SIG-M5 treated with dmso at 0.1 percent for 504 hours (cell line): ENCODE data around the gene H1-8.

Experiments
- DNase-seq: peaks from one replicate; lab custom pipeline; 2025; ENCODE audit not compliant: unreplicated experiment; lab: John Stamatoyannopoulos, UW

Gene H1-8

DNA sequence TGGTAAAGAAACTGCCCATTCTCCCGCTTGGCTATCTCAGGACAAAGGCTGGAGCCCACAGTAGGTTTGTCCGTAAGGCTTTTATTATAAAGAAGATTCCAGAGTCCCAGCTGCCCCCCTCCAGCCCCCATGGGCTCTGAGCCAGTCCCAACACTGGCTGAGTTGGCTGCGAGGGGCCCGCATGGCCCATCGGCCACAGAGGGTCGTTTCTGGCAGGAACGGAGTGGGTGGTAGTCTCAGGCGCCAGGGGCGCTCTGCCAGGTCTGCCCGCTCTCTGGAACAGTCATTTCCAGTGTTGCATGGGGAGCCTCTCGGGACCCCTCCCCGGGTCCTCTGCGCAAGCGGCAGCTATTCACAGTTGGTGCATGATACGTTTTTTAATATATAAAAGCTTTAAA is 12.2 kb downstream of the H1-8 start:
- no peak for DNase-seq

DNA sequence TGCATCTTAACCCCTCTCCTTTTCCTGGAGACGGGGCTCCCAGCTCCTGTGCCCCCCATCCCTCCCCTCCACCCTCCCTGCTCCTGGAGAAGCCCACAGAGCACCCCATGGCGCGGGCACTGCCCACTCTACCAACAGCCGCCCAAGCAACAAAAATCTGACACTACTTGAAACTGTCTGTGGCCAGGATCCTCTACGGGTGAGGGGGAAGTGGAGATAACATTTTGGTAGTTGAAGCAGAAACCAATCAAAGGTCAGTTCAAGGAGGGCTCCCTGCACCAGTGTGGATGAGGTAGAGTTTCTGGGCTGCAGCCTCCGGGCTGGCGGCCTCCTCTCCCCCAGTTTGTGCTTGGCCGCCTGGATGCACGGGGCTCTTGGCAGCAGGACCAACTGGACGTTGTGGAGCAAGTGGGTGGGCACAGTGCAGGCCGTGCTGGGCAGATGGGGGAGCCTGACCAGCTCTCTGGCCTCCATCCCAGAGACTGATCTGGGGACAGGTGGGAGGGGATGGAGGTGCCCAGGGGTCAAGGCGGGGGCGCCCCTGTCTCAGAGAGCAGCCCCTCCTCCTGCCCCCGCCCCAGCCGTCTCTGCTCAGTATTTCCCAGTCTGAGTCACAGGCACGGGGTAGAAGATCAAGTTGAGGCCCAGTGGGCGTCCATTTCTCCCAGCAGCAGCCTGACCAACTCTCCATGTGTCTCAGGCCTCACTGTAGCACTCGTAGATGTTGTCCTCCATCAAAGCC is 12.8 kb downstream of the H1-8 start:
- no peak for DNase-seq

DNA sequence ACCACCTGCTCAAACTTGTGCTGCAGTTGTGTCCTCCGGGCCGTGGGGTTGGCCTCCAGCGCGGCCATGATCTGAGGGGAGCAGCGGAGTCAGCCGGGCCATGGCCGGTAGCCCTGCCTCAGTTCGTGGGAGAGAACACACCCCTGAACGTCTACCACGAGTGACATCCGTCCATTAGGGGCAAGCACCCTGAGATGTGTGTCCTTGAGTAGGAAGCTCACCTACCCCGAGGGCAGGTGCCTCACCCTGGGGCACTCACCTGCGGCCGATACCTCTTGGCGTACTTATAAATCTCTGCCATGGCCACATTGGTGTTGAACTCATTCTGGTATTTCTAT is 13.4 kb downstream of the H1-8 start:
- no peak for DNase-seq

DNA sequence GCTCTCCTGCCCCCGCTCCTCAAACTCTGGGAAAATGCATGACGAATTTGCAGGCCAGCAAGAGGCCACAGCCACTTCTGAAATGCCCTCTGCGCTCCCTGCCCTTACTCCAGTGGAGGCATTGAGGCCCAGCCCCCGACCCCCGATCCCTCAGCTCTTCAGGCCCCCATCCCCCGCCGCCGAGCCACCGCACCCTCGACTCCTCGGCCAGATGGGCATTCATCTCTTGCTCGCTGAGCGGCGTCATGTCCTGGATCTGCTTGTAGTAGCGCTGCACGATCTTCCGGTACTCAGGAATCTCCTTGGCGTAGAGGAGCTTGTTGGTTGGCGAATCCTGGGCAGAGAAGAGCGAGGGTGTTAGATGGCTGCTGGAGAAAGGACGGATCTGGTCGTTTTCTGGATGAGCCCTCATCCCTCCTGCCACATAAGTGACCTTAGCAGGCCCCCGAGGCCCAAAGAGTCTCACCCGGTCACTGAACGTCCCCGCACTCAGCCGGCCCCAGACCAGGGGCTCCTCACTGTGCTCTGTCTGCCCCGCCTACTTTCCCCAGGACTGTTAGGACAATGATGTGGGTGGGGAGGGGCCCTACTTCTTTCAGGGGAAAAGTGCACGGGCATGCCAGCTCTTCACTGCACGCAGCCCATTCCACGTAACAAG is 14.0 kb downstream of the H1-8 start:
- no peak for DNase-seq

DNA sequence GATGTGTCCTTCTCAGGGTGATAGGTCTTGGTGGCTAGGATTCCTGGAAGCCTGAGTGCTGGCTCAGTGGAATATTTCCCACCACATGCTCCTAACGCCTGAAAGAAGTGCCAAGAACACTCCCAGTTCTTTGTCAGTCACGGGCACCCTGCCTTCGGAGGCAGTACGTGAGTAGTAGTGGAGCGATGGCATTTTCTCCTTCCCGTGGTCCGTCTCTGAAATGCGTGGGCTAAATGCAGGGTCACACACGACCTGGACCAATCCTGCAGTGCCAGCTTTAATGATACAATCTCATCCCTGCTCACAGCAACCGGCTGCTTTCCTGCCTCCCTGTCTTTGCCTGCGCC is 14.5 kb downstream of the H1-8 start:
- DNase-seq: no peak

DNA sequence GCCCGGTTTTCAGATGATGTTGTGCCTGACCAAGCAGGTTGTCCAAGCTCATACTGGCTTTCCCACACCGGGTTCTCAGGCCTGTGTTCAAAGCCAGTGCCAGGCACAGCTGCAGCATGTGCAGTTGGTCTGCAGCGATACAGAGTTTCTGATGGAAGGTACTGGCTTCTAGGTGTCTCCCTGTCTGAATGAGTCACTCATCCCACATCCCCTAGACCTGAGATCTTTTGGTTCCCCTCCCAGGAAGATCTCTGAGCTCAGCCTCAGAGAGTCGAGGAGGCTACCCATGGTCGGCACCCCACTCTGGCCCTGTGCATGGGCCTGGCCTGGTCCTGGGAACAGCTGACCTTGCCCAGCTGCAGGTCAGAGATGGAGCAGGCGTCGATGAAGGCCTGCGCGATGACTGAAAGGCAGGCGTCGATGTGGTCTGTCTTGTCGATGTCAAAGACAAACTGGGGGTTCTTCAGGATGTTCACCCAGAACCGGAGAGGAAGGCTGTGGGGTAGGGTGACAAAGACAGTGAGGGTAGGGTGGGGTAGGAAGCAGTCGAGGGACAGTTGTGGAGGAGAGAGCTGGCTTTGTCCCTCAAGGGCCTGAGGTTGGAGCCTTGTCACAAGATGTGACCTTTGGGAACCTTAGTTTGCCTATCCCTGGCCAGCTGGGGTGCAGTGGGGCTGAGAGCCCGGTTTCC is 15.3 kb downstream of the H1-8 start:
- DNase-seq: no peak

DNA sequence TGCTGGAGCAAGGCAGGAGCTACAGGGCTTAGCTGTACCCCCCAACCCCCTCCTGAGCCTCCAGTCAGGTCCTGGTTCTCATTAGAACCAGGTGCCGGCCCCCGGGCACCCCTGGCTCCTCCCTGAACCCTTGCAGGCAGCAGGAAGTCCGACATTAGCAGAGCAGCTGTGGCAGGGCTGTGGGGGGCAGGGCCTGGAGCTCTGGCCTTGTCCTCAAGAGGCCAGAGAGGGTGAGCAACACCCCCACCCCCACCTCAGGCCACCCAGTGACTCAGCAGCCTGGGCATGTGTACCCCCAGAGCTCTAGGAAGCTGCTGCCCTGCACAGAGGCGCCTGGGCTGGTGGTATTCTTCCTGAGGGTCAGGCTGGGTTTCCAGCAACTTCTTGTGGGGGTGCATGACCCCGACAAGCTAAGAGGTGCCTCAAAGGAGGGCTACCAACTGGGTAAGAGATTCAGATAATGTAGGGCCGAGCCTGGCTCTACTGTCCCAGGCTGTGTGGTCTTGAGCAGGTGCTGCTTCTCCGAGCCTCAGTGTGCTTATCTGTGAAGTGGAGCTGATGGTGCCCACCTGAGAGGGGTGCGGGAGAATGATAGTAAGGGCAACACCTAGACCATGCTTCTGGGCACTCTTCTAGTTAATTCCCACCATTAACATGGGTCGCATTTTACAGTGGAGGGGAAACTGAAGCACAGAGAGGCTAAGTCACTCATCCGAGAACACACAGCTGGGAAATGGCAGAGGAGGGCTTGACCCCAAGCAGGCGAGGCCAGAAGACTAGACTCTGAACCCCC is 16.0 kb downstream of the H1-8 start:
- DNase-seq: no peak

DNA sequence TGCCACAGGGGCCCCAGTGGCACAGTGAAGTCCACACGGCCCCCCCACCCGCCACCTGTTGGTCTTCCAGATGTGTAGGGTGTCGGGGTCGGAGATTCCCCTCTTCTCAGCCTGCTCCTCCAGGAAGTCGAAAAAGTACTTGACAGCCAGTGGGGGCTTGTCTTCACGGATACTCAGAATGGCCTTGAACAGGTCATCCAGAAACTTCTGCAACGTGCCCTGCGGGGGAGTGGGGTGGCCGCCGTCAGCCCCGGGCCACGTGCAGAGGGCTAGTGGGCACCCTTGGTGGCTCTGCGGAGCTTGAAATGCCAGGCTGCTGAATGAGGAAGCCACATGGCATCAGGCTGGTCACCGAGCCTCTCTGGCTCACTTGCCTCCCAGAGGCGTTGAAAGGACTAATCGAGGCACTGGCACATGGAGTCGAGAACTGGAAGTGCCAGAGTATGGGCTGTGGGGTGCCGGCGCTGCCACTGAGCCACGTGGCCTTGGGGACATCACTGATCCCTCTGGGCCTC is 16.6 kb downstream of the H1-8 start:
- no peak for DNase-seq

DNA sequence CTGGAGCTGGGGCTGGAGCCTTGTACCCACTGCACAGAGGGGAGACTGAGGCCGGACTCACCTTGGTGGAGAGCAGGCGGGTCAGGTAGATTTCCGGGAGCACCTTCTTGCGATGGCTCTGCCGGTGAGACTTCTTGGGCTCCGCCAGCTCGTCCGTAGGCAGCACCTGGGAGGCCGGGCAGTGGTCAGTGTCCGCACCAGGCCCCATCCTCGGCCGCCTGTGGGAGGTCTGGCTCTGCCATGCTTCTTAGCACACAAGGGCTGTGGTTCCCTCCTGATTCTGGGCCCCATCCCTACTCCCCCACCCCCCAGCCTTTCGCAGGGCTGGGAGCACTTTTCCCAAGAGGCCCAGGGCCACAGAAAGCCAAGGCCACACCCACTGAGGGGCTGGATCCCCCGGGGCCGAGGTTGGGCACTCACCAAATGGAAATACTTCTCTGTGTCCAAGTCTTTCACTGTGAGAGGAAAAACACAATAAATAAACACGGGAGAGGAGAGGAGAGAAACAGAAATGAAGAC is 17.4 kb downstream of the H1-8 start:
- no peak for DNase-seq

DNA sequence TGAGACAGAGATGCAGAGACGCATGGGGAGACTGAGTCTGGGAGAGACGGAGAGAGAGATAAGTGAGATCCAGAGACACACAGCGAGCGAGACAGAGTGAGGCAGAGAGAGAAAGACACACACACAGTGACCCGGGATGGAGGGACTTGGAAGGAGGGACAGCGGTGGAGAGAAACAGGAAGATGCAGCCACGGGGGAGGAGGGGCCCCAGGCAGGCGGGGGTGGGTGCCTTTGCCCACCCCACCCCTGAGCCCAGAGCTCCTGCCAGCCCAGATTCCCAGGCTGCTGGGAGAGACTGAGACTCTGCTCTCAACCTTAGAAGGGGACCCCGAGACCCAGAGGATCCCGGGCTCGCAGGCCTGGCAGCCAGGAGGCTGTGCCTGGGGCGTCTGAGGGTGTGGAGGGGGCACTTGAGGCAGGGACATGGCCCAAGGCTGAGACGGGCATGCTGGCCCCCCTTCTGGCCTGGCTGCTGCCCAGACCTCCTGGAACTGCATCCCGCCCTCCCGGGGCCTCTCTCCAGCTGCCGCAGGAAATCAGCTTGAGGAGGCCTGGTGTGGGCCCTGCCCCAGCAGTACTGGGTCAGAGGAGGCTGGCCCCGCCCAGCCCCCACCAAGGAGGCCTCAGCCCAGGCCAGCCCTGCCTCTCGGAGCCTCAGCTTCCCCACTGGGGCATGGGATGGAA is 18.1 kb downstream of the H1-8 start:
- DNase-seq: no peak

DNA sequence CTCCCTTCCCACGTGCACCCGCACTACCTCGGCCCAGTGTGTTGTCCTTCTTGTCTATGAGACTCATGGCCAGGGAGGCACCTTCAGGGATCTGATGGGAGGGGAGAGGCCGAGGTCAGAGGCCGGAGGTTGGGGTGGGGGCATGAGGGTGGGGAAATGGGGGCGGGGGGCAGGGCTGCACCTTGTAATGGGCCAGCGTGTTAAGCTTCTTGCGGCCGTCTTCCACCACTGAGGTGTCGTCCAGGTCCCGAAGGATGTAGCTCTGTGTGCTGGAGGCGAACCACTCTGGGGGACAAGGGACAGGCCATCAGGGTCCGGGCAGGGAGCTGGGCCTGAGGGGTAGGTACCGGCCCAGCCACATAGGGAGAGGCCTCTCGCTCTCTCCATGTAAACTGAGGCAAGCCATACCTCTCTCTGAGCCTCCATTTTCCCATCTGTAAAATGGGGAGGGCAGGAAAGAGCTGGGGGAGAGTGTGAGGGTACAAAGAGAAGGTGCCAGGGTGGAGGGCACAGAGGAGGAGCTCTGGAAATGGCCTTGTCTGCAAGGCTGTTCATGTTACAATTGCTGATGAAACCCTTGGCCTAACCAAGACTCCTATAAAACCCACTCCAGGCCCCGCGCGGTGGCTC is 18.8 kb downstream of the H1-8 start:
- no peak for DNase-seq

DNA sequence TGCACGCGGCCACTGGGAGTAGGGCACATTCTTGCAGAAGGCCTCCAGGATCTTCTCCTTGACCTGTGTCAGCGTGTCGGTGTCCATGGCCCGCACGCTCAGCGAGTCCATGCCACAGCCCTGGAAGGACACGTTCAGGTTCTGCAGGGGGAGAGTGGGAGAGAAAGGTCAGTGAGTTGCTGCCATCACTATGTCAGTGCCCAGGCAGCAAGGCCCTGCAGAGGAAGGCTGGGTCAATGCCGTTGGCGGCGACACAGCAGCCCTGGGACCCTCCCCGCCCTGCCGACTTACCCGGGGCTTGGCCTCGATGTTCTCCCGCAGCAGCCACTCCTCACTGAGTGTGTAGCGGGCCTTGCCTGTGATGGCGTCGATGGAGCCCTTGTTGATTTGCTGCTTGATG is 19.8 kb downstream of the H1-8 start:
- DNase-seq: no peak

DNA sequence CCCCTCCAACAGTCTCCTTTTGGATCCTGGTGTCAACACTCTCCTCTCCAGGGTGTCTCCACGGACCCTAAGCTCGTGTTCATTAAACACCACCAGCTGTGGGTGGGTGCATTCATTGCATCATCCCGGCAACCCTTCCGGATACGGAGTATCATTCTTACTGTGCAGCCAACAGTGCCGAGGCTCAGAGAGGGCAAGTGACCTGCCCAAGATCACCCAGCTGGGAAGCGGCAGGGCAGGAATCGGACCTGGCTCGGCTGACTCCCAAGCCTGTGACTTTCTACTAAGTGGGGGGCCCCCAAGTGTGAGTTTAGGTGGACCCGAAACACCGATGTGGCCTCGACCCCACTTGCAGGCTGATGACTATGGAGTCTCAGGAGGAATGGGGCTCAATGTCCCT is 20.4 kb downstream of the H1-8 start:
- DNase-seq: no peak

DNA sequence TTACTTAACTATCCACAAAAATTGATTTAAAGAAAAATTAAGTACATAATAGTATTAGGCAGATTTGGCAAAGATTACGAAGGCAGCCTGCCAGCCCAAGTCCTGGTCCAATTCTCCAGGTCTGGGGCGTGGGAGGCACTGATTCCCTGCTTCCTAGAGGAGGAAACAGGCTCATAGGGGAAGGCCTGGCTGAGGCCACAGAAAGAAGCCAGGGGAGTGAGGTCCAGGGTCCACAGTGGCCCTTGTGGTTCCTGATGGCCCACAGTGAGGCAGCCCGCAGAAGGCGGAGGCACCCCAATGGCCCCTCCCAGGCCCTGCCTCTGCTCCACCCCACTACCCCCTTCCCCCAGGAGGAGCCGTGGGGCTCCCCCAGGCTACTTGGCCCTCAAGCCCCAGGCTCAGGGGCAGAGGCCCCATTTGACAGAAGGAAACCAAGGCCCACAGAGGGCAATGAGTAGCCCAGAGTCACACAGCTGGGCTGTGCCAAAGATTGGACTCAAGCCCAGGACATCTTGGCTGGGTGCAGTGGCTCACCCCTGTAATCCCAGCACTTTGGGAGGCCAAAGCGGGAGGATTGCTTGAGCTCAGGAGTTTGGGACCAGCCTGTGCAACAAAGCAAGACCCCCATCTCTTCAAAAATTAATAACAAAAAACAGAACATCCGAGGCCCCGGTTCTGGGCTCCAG is 21.0 kb downstream of the H1-8 start:
- no peak for DNase-seq

DNA sequence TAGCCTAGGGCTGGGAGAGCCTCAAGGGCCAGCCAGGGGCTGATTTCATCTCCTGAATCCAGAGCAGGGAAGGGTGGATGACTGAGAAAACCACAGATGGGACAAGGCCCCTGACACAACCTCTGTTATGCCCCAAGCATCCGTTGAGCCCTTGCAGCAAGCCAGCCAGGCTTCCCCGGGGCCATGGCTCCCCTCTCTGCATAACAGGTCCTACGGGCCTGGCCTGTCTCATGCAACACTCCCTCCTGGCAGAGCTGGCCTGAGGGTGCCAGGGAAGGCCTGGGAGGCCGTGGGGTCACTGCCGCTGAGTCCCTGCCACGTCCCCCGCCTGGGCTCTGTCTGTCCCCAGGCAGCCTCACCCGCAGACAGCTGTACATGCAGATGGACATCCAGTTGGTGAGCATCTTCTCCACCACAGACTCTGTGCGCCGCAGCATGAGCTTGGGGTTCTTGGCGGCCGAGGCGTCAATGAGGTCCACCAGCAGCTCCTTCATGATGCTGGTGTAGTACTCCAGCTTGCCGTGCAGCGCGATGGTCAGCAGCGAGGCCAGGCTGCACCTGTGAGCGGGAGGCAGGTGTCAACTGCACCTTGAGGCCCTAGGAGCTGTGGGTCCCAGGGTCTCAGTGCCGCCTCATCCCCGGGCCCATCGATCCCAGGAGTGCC is 22.1 kb downstream of the H1-8 start:
- DNase-seq: no peak

DNA sequence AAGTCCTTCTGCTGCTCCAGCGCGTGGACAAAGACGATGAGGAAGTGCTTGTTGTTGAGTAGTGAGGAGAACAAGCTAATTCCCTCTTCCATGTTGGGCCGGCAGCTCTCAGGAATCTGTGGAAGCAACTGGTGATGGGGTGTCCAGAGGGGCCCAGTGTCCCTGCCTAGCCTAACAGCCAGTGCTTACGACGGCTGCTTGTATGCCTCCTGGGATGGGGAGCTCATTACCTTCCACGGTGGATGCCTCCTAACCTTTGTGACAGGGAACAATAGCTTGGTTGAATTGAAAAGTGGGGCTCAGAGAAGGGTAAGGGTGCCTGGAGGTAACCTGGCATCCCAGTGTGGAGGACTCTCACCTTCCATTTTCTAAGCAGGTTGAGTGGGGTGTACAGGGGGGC is 22.9 kb downstream of the H1-8 start:
- DNase-seq: no peak

DNA sequence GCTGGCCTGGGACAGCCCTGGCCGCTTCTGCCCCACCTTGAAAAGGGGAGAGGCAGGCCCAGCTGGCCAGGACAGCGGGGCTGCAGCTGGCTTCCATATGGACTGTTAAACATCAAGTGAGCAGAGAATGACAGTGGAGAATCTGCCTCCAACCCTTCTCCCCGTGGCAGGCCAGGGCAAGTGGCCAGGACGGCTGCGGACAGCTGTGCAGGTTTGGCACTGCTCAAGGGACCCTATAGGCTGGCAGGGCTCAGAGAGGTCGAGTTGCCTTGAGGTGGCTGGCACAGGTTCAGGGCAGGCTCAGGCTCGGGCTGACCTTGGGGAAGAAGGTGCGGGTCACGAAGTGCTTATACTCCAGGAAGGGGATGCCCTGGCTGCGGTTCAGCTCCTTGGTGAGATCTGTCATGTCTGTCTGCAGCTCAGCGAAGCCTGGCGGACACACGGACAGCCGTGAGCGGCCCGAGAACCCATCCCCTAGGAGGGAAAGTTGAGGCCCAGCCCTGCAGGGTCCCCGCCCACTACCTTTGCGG is 24.3 kb downstream of the H1-8 start:
- DNase-seq: no peak

DNA sequence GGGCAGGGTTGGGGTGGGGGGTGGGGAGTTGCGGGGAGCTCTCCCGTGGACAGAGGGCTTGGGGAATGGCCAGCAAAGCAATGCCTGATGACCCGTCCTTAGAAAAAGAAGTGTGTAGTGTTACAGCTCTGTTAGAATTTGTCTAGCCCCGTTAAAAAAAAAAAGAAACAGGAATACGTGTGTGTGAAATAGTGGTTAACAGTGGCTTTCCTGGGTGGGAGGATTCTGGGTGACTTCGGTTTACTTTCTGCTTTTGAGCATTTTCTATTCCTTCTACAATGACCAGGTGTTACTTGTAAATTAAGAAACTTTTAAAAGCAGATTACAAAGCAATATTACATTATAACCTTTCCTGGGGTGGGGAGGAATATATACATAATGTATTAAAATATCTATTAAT is 25.0 kb downstream of the H1-8 start:
- DNase-seq: no peak

DNA sequence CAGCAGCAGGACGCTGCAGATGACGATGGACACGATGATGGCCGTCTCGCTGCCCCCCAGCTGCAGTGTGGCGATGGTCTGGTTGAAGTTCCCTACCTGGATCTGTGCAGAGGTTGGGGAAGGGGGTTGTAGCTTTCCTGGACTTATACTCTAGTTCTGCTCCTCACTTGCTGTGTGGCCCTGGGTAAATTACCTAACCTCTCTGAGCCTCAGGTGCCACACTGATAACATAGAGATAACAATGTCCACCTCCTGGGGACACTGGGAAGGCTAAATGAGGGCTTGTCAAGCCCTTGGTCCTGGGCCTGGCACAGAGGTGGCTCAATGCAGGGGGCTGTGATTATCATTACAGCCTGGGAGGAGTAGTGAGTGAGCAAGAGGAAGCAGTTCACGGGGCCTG is 26.9 kb downstream of the H1-8 start:
- no peak for DNase-seq
